ENCODE data around the gene CMSS1. TPM values are rescaled to one million over a fixed set of nuclear protein-coding genes. Genes with fewer than 3 reads are reported as not detected.

The CMSS1 gene
- total and polyA plus RNA-seq, 4 donors: 3.8 to 19.5 (median 7.5) TPM

GRCh38 chr3:100198579-100199269, 381.1 kb downstream of the CMSS1 start (continued):
- no peak for TF ChIP-seq CTCF (IDR thresholded peaks at IDR 0.05; ENCODE audit: low read depth, low read length, missing input control)
- no peak for TF ChIP-seq GABPA (IDR thresholded peaks at IDR 0.05 in 1 of 2, conservative IDR thresholded peaks at IDR 0.05 in 1 of 2)

- no peak overlapping the region for H3K9ac ChIP-seq (ENCODE audit: low read depth in 1 of 2, low read length in 2 of 2)
- no peak overlapping the region for H3K4me3 ChIP-seq (ENCODE audit: low read depth in 1 of 3, low read length in 3 of 3)
- H3K4me1 ChIP-seq (ENCODE audit: control insufficient read depth in 4 of 4, insufficient read depth in 4 of 4, low read length in 3 of 4): peaks cover 0 to 2% (median under 1%) of the 10 kb centered on the region in 4 donors
- 65% methylated on average over 2 of the region's 2 CpGs for WGBS
- no peaks in the 10 kb centered on the region for H3K27me3 ChIP-seq (ENCODE audit: control insufficient read depth in 4 of 4, insufficient read depth in 4 of 4, low read length in 3 of 4)
- TF ChIP-seq REST (IDR thresholded peaks at IDR 0.05): no peak
- TF ChIP-seq ATF3 (IDR thresholded peaks at IDR 0.05): no peak
- no peak for TF ChIP-seq JUND (IDR thresholded peaks at IDR 0.05)
- TF ChIP-seq NR2F2 (IDR thresholded peaks at IDR 0.05): no peak
- H3K27ac ChIP-seq (ENCODE audit: low read depth in 1 of 2, low read length in 2 of 2): no peak overlapping the region
- H3K9me3 ChIP-seq (ENCODE audit: control insufficient read depth in 4 of 4, low read length in 3 of 4): no peaks in the 10 kb centered on the region
- H3K36me3 ChIP-seq (ENCODE audit: control insufficient read depth in 4 of 4, insufficient read depth in 3 of 4, low read depth in 1 of 4, low read length in 3 of 4): no peaks in the 10 kb centered on the region
- no peak for DNase-seq (ENCODE audit: low spot score)
Observed at GRCh38 chr3:100205171-100205570, 387.5 kb downstream of the CMSS1 start.

- 93% methylated on average over 1 of the region's 1 CpG for WGBS
- no peak overlapping the region for H3K9ac ChIP-seq (ENCODE audit: low read depth in 1 of 2, low read length in 2 of 2)
- H3K4me3 ChIP-seq (ENCODE audit: low read depth in 1 of 3, low read length in 3 of 3): no peak overlapping the region
- H3K36me3 ChIP-seq (ENCODE audit: control insufficient read depth in 4 of 4, insufficient read depth in 3 of 4, low read depth in 1 of 4, low read length in 3 of 4): no peaks in the 10 kb centered on the region
- no peak for DNase-seq (ENCODE audit: low spot score)
- TF ChIP-seq NR2F2 (IDR thresholded peaks at IDR 0.05) (no peak), ZBTB33 (IDR thresholded peaks at IDR 0.05) (no peak), EGR1 (IDR thresholded peaks at IDR 0.05; ENCODE audit: low read depth in 2 of 2) (no peak), MAX (IDR thresholded peaks at IDR 0.05) (no peak), FOXA2 (IDR thresholded peaks at IDR 0.05) (no peak), REST (IDR thresholded peaks at IDR 0.05) (no peak), TAF1 (conservative IDR thresholded peaks at IDR 0.05) (no peak), YY1 (IDR thresholded peaks at IDR 0.05) (no peak), ATF3 (IDR thresholded peaks at IDR 0.05) (no peak), RXRA (IDR thresholded peaks at IDR 0.05) (no peak), HNF4A (conservative IDR thresholded peaks at IDR 0.05) (no peak), GABPA (IDR thresholded peaks at IDR 0.05 in 1 of 2, conservative IDR thresholded peaks at IDR 0.05 in 1 of 2) (no peak), RAD21 (IDR thresholded peaks at IDR 0.05) (no peak), SP1 (IDR thresholded peaks at IDR 0.05) (no peak)
- no peak overlapping the region for H3K27ac ChIP-seq (ENCODE audit: low read depth in 1 of 2, low read length in 2 of 2)
- H3K9me3 ChIP-seq (ENCODE audit: control insufficient read depth in 4 of 4, low read length in 3 of 4): no peaks in the 10 kb centered on the region
- H3K27me3 ChIP-seq (ENCODE audit: control insufficient read depth in 4 of 4, insufficient read depth in 4 of 4, low read length in 3 of 4): no peaks in the 10 kb centered on the region
- H3K4me1 ChIP-seq (ENCODE audit: control insufficient read depth in 4 of 4, insufficient read depth in 4 of 4, low read length in 3 of 4): peaks cover 0 to 6% (median 1%) of the 10 kb centered on the region in 4 donors
Observed at GRCh38 chr3:100206687-100207086, 389.0 kb downstream of the CMSS1 start.
